HEK293T (cell line): ENCODE measurements around the gene ZFP36.

Experiments used
- CTCF ChIA-PET: fragments of 350-600 bp; formaldehyde crosslinking; extraction: SDS; loops from one replicate; lab custom pipeline; 2021; ENCODE audit warnings: antibody characterized with exemption, inconsistent platforms; lab: Yijun Ruan, JAX
- POLR2A ChIA-PET: fragments of 350-600 bp; formaldehyde crosslinking; extraction: SDS; loops from one replicate; lab custom pipeline; 2020; ENCODE audit warnings: antibody characterized with exemption, inconsistent platforms; lab: Yijun Ruan, JAX
- DNase-seq: peaks from one replicate; pipeline ENCODE4 v3.0.0; 2012; ENCODE audit warnings: mixed read lengths; ENCODE audit errors: extremely low spot score
- ARNT ChIP-seq: fragments of 450-650 bp; IDR thresholded peaks from 2 replicates; pipeline ENCODE4 v1.6.1; 2017; ENCODE audit warnings: mild to moderate bottlenecking
- BHLHE40 ChIP-seq: fragments of 450-650 bp; IDR thresholded peaks from 2 replicates; pipeline ENCODE4 v1.6.1; 2016; ENCODE audit warnings: mild to moderate bottlenecking, moderate library complexity, borderline replicate concordance
- CTBP1 ChIP-seq: fragments of 450-650 bp; IDR thresholded peaks from 2 replicates; pipeline ENCODE4 v1.6.1; 2016; ENCODE audit warnings: borderline replicate concordance
- FOXA1 ChIP-seq: fragments of 450-650 bp; IDR thresholded peaks from 2 replicates; pipeline ENCODE4 v1.6.1; 2016; ENCODE audit warnings: mild to moderate bottlenecking
- FOXK2 ChIP-seq: fragments of 450-650 bp; IDR thresholded peaks from 2 replicates; pipeline ENCODE4 v1.6.1; 2016; ENCODE audit warnings: mild to moderate bottlenecking
- FOXM1 ChIP-seq: fragments of 450-650 bp; IDR thresholded peaks from 2 replicates; pipeline ENCODE4 v1.6.1; 2017; ENCODE audit warnings: mild to moderate bottlenecking, borderline replicate concordance
- HDGF ChIP-seq: fragments of 450-650 bp; IDR thresholded peaks from 2 replicates; pipeline ENCODE4 v1.6.1; 2017; ENCODE audit warnings: antibody characterized with exemption, borderline replicate concordance
- L3MBTL2 ChIP-seq: fragments of 450-650 bp; conservative IDR thresholded peaks from 2 replicates; pipeline ENCODE4 v1.6.1; 2016; ENCODE audit warnings: mild to moderate bottlenecking
- LEF1 ChIP-seq: fragments of 450-650 bp; IDR thresholded peaks from 2 replicates; pipeline ENCODE4 v1.6.1; 2017; ENCODE audit warnings: mild to moderate bottlenecking, borderline replicate concordance
- NFRKB ChIP-seq: fragments of 450-650 bp; IDR thresholded peaks from 2 replicates; pipeline ENCODE4 v1.6.1; 2016; ENCODE audit warnings: mild to moderate bottlenecking, moderate library complexity
- PKNOX1 ChIP-seq: fragments of 450-650 bp; IDR thresholded peaks from 2 replicates; pipeline ENCODE4 v1.6.1; 2016
- SP1 ChIP-seq: fragments of 450-650 bp; IDR thresholded peaks from 2 replicates; pipeline ENCODE4 v1.6.1; 2017
- SUZ12 ChIP-seq: fragments of 450-650 bp; IDR thresholded peaks from 2 replicates; pipeline ENCODE4 v1.6.1; 2016; ENCODE audit warnings: mild to moderate bottlenecking
- TARDBP ChIP-seq: fragments of 450-650 bp; IDR thresholded peaks from 2 replicates; pipeline ENCODE4 v1.6.1; 2016
- ZNF384 ChIP-seq: fragments of 450-650 bp; IDR thresholded peaks from 2 replicates; pipeline ENCODE4 v1.6.1; 2016

Gene ZFP36

GRCh38 chr19:39380521-39381502 is 25.8 kb upstream of the ZFP36 start:
- TF ChIP-seq PKNOX1 (no peak), BHLHE40 (no peak), CTBP1 (no peak), ARNT (no peak), ZNF384 (no peak), L3MBTL2 (no peak), FOXK2 (no peak), FOXM1 (no peak), SUZ12 (no peak), NFRKB (no peak)
- no peak for DNase-seq
- CTCF ChIA-PET = no interaction called here
- POLR2A ChIA-PET = no interaction called here

- TF ChIP-seq ARNT (no peak), FOXM1 (no peak), SUZ12 (no peak), SP1 (no peak), ZNF384 (no peak), HDGF (no peak), PKNOX1 (no peak), TARDBP (no peak), L3MBTL2 (no peak), CTBP1 (no peak), BHLHE40 (no peak), FOXK2 (no peak), LEF1 (no peak), FOXA1 (no peak)
- no peak for DNase-seq
- CTCF ChIA-PET = no interaction called here
- POLR2A ChIA-PET = no interaction called here
Measured at GRCh38 chr19:39381910-39382611, 24.6 kb upstream of the ZFP36 start.

GRCh38 chr19:39382991-39383828 is 23.4 kb upstream of the ZFP36 start:
- POLR2A ChIA-PET = no interaction called here
- TF ChIP-seq FOXA1 = no peak
- TF ChIP-seq CTBP1 = no peak
- no peak for DNase-seq
- CTCF ChIA-PET = no interaction called here

GRCh38 chr19:39384839-39385568 is 21.6 kb upstream of the ZFP36 start:
- DNase-seq = no peak
- ChIA-PET POLR2A (no interaction called here), CTCF (no interaction called here)
- no peak for TF ChIP-seq SP1
- no peak for TF ChIP-seq NFRKB
- TF ChIP-seq L3MBTL2 = no peak
- no peak for TF ChIP-seq FOXK2
- no peak for TF ChIP-seq BHLHE40
- no peak for TF ChIP-seq SUZ12
- no peak for TF ChIP-seq PKNOX1
- TF ChIP-seq ZNF384 = no peak
- TF ChIP-seq ARNT = no peak

- DNase-seq = no peak
- ChIA-PET CTCF (no interaction called here), POLR2A (interaction anchor here (1.0 kb wide), 1 partner anchor 50 kb away, joined by 3 read pairs; the partner anchor contains the start of gene RPS16)
- TF ChIP-seq ARNT = no peak
- TF ChIP-seq NFRKB = no peak
- TF ChIP-seq FOXK2 = no peak
- no peak for TF ChIP-seq FOXM1
- TF ChIP-seq L3MBTL2 = no peak
- TF ChIP-seq TARDBP = no peak
- TF ChIP-seq LEF1 = no peak
- TF ChIP-seq HDGF = no peak
- TF ChIP-seq SP1 = no peak
Measured at GRCh38 chr19:39385629-39386411, 20.8 kb upstream of the ZFP36 start.
